RPMI8226 (cell line): Measurements from ENCODE around the gene ARHGAP24.

Experiments used
- DNase-seq: peaks from one replicate; pipeline ENCODE4 v3.0.0-alpha.2; 2015

Gene ARHGAP24

GRCh38 chr4:85707611-85708010 lies 232.7 kb downstream of the ARHGAP24 start:
- peak; percentile 5 for DNase-seq

GRCh38 chr4:85708468-85708867 lies 233.5 kb downstream of the ARHGAP24 start:
- no peak for DNase-seq

GRCh38 chr4:85713005-85713404 lies 238.1 kb downstream of the ARHGAP24 start:
- no peak for DNase-seq

- no peak for DNase-seq
Observed at GRCh38 chr4:85715991-85716737, 241.2 kb downstream of the ARHGAP24 start.

GRCh38 chr4:85717351-85717750 lies 242.4 kb downstream of the ARHGAP24 start:
- no peak for DNase-seq

GRCh38 chr4:85717847-85718246 lies 242.9 kb downstream of the ARHGAP24 start:
- no peak for DNase-seq

GRCh38 chr4:85720735-85721134 lies 245.8 kb downstream of the ARHGAP24 start:
- DNase-seq = no peak

- DNase-seq = no peak
Observed at GRCh38 chr4:85722401-85722800, 247.5 kb downstream of the ARHGAP24 start.

- no peak for DNase-seq
Observed at GRCh38 chr4:85722807-85723206, 247.9 kb downstream of the ARHGAP24 start.

- peak; percentile 50 for DNase-seq
Observed at GRCh38 chr4:85724791-85725563, 250.0 kb downstream of the ARHGAP24 start.

- peak; percentile 82 for DNase-seq
Observed at GRCh38 chr4:85725721-85726170, 250.8 kb downstream of the ARHGAP24 start.

GRCh38 chr4:85726555-85726954 lies 251.6 kb downstream of the ARHGAP24 start:
- DNase-seq = no peak

GRCh38 chr4:85728464-85728863 lies 253.5 kb downstream of the ARHGAP24 start:
- no peak for DNase-seq

GRCh38 chr4:85732124-85732523 lies 257.2 kb downstream of the ARHGAP24 start:
- DNase-seq = no peak

- no peak for DNase-seq
Observed at GRCh38 chr4:85733798-85734197, 258.8 kb downstream of the ARHGAP24 start.

- DNase-seq = no peak
Observed at GRCh38 chr4:85734424-85734831, 259.5 kb downstream of the ARHGAP24 start.

GRCh38 chr4:85736571-85736970 lies 261.6 kb downstream of the ARHGAP24 start:
- no peak for DNase-seq

GRCh38 chr4:85737254-85737653 lies 262.3 kb downstream of the ARHGAP24 start:
- DNase-seq = no peak

- no peak for DNase-seq
Observed at GRCh38 chr4:85738721-85739120, 263.8 kb downstream of the ARHGAP24 start.

GRCh38 chr4:85740431-85740861 lies 265.5 kb downstream of the ARHGAP24 start:
- DNase-seq = no peak

- no peak for DNase-seq
Observed at GRCh38 chr4:85741381-85741780, 266.4 kb downstream of the ARHGAP24 start.

GRCh38 chr4:85741921-85742591 lies 267.1 kb downstream of the ARHGAP24 start:
- peak; percentile 13 for DNase-seq

- DNase-seq = no peak
Observed at GRCh38 chr4:85744950-85745349, 270.0 kb downstream of the ARHGAP24 start.

- DNase-seq = no peak
Observed at GRCh38 chr4:85745939-85746338, 271.0 kb downstream of the ARHGAP24 start.
